ENCODE results near the gene CHFR.
"Not testable (repeated sequence)": the region's sequence is repeated elsewhere in the genome, so short reads cannot be mapped to it uniquely, and the experiment has no call there.

Gene CHFR, protein sequence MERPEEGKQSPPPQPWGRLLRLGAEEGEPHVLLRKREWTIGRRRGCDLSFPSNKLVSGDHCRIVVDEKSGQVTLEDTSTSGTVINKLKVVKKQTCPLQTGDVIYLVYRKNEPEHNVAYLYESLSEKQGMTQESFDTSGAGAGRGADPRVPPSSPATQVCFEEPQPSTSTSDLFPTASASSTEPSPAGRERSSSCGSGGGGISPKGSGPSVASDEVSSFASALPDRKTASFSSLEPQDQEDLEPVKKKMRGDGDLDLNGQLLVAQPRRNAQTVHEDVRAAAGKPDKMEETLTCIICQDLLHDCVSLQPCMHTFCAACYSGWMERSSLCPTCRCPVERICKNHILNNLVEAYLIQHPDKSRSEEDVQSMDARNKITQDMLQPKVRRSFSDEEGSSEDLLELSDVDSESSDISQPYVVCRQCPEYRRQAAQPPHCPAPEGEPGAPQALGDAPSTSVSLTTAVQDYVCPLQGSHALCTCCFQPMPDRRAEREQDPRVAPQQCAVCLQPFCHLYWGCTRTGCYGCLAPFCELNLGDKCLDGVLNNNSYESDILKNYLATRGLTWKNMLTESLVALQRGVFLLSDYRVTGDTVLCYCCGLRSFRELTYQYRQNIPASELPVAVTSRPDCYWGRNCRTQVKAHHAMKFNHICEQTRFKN

DNA sequence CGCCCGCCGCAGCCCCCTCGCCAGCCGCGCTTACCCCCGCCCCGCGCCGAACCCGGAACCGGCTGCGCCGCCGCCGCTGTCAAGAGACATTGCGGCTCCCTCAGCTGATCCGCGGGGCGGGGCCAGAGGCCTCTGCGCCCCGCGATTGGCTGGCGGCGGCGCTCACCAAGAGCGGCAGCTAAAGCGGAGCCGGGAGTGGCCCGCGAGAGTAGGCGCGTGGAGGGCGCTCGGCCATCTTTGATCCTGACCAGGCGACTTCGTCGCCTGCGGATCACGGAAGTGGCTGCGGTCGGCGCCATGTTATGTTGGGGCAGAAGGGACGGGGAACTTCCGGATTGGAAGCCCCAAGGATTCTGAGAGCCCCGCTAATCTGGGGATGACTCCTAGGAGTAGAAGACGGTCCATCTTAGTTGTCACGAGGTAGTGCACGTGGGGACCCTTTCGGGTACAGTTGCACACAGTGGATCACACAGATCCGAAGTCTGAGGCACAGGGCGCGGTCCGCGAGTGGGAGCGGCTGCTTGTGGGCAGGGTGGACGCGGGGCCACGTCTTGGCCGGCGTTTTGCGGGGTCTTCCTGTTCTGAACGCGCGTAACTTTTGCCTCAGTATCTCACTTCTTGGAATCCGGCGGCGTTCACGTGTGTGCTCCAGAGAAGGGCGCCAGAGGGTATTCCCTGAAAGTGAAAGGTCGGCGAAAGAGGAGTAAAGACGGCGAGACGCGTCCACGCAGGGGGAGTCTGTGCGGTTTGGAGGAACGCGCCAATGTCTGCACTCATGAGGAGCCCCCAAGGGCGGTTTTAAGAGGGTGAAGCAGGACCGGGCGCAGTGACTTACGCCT, at the start of gene CHFR:
Gene CHFR (minus strand): TSS at position 93 of the 839 bp plus-strand sequence. CDS start 277 bp downstream, outside the sequence.
- peak within 1 kb of the TSS; percentile 100 for H3K27ac Mint-ChIP-seq
- H3K27me3 Mint-ChIP-seq, result peaks cover 0 to 7% of the 10 kb centered on the region in 2 donors
- peak; percentile 96 for DNase-seq
- H3K4me3 Mint-ChIP-seq, result peak within 1 kb of the TSS; percentile 98 to 100
- H3K9me3 Mint-ChIP-seq, result peaks cover 6 to 11% of the 10 kb centered on the region in 2 donors
- peaks cover 32 to 46% of the 10 kb centered on the region in 2 donors for H3K36me3 Mint-ChIP-seq
- H3K4me1 Mint-ChIP-seq, result peaks cover 15 to 19% of the 10 kb centered on the region in 2 donors
- ATAC-seq (replicated peaks), result peak; percentile 97 to 98

DNA sequence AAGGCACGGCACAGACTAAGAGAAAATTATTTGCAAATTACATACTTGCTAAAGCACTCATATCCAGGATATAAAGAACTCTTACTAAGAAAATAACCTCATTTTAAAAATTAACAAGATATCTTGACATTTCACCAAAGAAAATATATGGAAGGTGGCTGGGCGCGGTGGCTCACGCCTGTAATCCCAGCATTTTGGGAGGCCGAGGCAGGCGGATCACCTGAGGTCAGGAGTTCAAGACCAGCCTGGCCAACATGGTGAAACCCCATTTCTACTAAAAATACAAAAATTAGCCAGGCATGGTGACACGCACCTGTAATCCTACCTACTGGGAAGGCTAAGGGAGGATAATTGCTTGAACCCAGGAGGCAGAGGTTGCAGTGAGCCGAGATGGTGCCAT, 49.5 kb upstream of the CHFR start:
- not testable (repeated sequence) for H3K27ac Mint-ChIP-seq; ATAC-seq (replicated peaks); H3K4me1 Mint-ChIP-seq; H3K4me3 Mint-ChIP-seq; H3K27me3 Mint-ChIP-seq; DNase-seq
- peaks cover 20 to 29% of the 10 kb centered on the region in 2 donors for H3K9me3 Mint-ChIP-seq
- peaks cover 52 to 67% of the 10 kb centered on the region in 2 donors for H3K36me3 Mint-ChIP-seq

DNA sequence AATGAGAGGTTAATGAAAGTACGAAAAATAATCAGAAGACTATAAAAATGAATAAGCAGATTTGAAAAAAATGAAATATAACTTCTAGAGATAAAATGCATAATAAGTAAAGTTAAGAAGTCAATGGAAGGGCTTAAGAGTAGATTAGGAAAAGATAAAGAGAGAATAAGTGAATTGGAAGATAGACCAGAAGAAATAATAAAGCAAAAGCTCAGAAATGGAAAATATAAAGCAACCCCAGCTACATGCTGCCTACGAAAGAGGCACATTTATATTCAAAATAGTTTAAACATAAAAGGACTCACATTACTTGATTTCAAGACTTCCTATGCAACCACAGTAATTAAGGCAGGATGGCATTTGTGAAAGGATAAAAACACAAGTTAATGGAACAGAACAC, 48.8 kb upstream of the CHFR start:
- ATAC-seq (replicated peaks) (no peak), DNase-seq (no peak)
- no peaks in the 10 kb centered on the region for H3K27me3 Mint-ChIP-seq
- peaks cover 51 to 67% of the 10 kb centered on the region in 2 donors for H3K36me3 Mint-ChIP-seq
- H3K27ac Mint-ChIP-seq, result no peak overlapping the region
- H3K9me3 Mint-ChIP-seq, result peaks cover 22 to 29% of the 10 kb centered on the region in 2 donors
- no peak overlapping the region for H3K4me3 Mint-ChIP-seq
- no peaks in the 10 kb centered on the region for H3K4me1 Mint-ChIP-seq

DNA sequence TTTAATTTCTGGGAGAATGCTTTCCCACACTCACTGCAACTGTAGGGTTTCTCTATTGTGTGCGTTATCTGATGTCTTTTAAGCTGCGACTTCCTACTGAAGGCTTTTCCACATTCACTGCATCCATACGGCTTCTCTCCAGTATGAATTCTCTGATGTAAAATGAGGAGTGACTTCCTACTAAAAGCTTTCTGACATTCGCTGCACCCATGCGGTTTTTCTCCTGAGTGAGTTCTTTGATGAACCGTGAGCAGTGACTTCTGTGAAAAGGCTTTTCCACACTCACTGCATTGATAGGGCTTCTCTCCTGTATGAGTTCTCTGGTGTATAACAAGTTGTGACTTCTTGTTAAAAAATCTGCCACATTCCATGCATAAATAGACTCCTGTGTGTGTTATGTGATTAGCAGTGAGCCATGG, 39.0 kb upstream of the CHFR start:
- H3K4me1 Mint-ChIP-seq, result no peaks in the 10 kb centered on the region
- H3K27ac Mint-ChIP-seq, result peak overlapping the region; percentile 5
- DNase-seq, result no peak
- no peaks in the 10 kb centered on the region for H3K27me3 Mint-ChIP-seq
- peaks cover 47 to 64% of the 10 kb centered on the region in 2 donors for H3K9me3 Mint-ChIP-seq
- H3K36me3 Mint-ChIP-seq, result peaks cover 59 to 83% of the 10 kb centered on the region in 2 donors
- no peak overlapping the region for H3K4me3 Mint-ChIP-seq
- ATAC-seq (replicated peaks), result no peak

DNA sequence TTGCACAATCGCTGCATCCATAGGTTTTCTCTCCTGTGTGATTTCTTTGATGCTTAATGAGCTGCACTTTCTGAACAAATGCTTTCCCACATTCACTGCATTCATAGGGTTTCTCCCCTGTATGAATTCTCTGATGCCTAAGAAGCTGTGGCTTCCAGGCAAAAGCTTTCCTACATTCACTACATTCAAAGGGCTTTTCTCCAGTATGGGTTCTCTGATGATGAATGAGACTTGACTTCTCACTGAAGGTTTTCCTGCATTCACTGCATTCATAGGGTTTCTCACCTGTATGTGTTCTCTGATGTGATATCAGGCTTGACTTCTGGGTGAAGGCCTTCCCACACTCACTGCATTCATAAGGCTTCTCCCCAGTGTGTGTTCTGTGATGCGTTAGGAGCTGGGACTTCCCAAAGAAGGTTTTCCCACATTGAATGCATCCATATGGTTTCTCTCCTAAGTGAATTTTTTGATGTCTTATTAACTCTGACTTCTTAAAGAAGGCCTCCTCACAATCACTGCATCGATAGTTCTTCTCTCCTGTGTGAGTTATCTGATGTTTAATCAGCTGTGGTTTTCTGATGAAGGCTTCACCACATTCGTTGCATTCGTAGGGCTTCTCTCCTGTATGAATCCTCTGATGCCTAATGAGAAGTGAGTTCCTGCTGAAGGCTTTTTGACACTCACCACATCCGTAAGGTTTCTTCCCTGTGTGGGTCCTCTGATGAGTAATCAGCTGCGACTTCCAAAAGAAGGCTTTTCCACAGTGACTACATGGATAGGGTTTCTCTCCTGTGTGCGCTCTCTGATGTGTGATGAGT, 38.4 kb upstream of the CHFR start:
- Mint-ChIP-seq H3K27ac (peak overlapping the region; percentile 14), H3K9me3 (peaks cover 43 to 61% of the 10 kb centered on the region in 2 donors), H3K27me3 (no peaks in the 10 kb centered on the region), H3K4me1 (no peaks in the 10 kb centered on the region), H3K4me3 (no peak overlapping the region), H3K36me3 (peaks cover 59 to 82% of the 10 kb centered on the region in 2 donors)
- no peak for ATAC-seq (replicated peaks)
- DNase-seq, result no peak

DNA sequence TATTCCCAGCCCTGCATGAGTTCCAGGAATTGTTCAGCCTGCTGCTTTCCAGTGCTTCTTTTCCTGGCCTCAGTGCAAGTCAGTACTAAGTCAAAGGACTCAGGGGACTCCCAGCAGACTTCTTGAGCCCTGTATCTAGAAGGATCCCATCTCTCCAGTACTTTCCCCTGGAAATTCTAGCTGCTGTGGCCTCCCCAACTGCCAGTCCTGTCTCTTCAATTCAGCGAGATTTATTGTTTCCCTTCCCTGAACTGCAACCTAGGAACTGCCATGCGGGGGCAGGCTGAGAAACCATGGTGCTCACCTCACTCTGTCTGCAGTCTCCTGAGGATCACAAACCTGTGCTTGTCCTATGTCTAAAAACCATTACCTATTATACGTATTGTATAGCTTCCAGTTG, 37.0 kb upstream of the CHFR start:
- ATAC-seq (replicated peaks) (no peak), DNase-seq (no peak)
- Mint-ChIP-seq H3K36me3 (peaks cover 54 to 69% of the 10 kb centered on the region in 2 donors), H3K9me3 (peaks cover 37 to 53% of the 10 kb centered on the region in 2 donors), H3K4me3 (no peak overlapping the region), H3K4me1 (no peaks in the 10 kb centered on the region), H3K27ac (no peak overlapping the region), H3K27me3 (no peaks in the 10 kb centered on the region)

DNA sequence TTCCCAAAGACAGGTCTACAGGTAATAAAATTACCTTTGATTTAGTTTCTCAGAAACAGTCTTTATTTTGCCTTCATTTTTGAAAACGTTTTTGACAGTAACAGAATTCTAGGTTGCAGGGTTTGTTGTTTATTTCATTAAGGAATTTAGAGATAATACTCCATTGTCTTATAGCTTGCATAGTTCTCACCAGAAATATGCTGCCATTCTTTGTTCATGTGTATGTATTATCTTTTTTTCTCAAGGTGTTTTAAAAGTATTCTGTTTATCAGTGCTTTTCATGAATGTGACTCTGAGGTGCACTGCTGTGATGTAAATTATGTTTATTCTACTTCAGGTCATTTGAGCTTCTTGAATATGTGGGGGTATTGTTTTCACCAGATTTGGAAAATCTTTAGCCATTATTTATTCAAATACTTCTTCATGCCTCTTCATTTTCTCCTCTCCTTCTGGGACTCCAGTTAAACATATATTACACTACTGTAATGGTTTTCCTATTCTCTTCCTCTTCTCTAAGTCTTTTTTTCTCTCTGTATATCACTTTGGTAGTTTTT, 36.0 kb upstream of the CHFR start:
- Mint-ChIP-seq H3K36me3 (peaks cover 45 to 61% of the 10 kb centered on the region in 2 donors), H3K4me3 (no peak overlapping the region), H3K27me3 (no peaks in the 10 kb centered on the region), H3K4me1 (no peaks in the 10 kb centered on the region), H3K27ac (no peak overlapping the region), H3K9me3 (peaks cover 34 to 49% of the 10 kb centered on the region in 2 donors)
- ATAC-seq (replicated peaks), result no peak
- DNase-seq, result no peak

DNA sequence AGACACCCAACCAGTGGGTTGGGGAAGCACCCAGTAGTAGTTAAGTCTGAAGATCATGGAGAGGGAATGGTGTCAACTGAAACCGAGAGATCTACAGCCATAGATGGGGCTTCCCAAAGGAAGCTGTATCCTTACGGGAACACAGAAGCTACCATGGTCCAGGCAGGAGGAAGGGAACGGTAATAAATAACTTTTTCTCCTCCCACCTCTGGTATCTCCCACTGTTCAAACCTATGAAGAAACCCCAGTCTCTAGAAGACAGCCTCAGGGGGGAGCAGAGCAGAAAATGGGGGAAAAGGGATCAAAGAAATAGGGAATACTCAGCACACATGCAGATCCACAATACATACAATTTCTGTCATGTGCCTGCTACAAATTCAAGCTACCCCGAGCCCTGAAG, 35.3 kb upstream of the CHFR start:
- no peak for DNase-seq
- Mint-ChIP-seq H3K4me1 (no peaks in the 10 kb centered on the region), H3K4me3 (no peak overlapping the region), H3K27ac (no peak overlapping the region), H3K36me3 (peaks cover 48 to 68% of the 10 kb centered on the region in 2 donors), H3K27me3 (no peaks in the 10 kb centered on the region), H3K9me3 (peaks cover 37 to 56% of the 10 kb centered on the region in 2 donors)
- no peak for ATAC-seq (replicated peaks)

DNA sequence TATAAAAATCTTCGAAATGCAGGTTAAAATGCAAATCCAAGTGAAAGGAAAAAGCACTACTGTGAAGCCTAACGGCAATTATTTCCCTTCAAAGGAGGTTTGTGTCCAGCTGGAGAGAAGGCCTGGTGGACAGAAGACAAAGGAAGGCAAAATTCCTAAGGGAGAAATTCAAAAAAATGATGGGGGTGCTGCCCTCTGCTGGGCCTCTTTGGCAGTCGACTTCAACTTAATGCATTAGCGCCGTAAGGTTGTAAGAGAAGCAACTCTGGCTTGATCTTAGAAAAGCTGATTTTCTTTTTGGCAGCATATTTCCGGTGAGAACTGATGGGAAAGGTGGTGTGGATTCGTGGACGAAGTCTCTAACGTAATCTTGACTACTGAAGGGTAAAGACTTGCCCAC, 34.3 kb upstream of the CHFR start:
- H3K27ac Mint-ChIP-seq, result no peak overlapping the region
- no peaks in the 10 kb centered on the region for H3K27me3 Mint-ChIP-seq
- H3K9me3 Mint-ChIP-seq, result peaks cover 36 to 53% of the 10 kb centered on the region in 2 donors
- H3K36me3 Mint-ChIP-seq, result peaks cover 44 to 64% of the 10 kb centered on the region in 2 donors
- ATAC-seq (replicated peaks) (no peak), DNase-seq (no peak)
- no peak overlapping the region for H3K4me3 Mint-ChIP-seq
- H3K4me1 Mint-ChIP-seq, result no peaks in the 10 kb centered on the region

DNA sequence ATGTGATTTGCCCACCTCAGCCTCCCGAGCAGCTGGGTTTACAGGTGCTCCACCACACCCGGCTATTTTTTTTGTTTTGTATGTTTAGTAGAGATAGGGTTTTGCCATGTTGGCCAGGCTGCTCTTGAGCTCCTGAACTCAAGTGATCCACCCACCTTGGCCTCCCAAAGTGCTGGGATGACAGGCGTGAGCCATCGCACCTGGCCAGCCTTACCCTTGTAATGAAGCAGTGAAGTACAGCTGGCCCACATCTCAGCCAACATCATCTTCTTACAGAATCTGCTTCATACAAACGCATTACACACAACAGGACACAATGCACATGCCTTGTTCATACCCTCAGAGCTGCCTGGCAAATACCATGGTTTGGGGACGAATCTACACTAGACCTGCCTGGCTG, 31.3 kb upstream of the CHFR start:
- H3K36me3 Mint-ChIP-seq, result peaks cover 33 to 55% of the 10 kb centered on the region in 2 donors
- H3K4me3 Mint-ChIP-seq, result no peak overlapping the region
- peaks cover 26 to 41% of the 10 kb centered on the region in 2 donors for H3K9me3 Mint-ChIP-seq
- no peak for DNase-seq
- ATAC-seq (replicated peaks), result no peak
- no peaks in the 10 kb centered on the region for H3K4me1 Mint-ChIP-seq
- H3K27me3 Mint-ChIP-seq, result no peaks in the 10 kb centered on the region
- no peak overlapping the region for H3K27ac Mint-ChIP-seq

DNA sequence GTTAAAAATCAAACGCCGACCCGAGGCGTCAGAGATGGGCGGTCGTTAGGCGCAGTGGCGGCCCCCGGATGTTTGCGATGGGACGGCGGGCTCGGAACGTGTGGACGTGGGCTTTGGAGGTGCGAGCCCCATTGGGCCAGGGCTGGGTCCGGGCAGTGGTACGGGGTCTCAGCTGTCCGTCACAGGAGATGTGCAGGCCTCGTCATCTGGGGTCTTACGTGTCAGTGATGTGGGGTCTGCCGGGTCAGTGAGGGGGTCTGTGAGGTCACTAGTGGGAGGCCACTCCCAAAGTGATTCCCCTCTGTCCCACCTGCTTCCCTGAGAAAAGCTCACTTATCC, 21.6 kb upstream of the CHFR start:
- ATAC-seq (replicated peaks) (no peak), DNase-seq (no peak)
- Mint-ChIP-seq H3K36me3 (peaks cover 17 to 24% of the 10 kb centered on the region in 2 donors), H3K9me3 (peaks cover 15 to 18% of the 10 kb centered on the region in 2 donors), H3K27ac (peak overlapping the region; percentile 91), H3K4me3 (peak overlapping the region; percentile 86 to 92), H3K4me1 (peaks cover 3 to 16% of the 10 kb centered on the region in 2 donors), H3K27me3 (peaks cover 11 to 25% of the 10 kb centered on the region in 2 donors)

DNA sequence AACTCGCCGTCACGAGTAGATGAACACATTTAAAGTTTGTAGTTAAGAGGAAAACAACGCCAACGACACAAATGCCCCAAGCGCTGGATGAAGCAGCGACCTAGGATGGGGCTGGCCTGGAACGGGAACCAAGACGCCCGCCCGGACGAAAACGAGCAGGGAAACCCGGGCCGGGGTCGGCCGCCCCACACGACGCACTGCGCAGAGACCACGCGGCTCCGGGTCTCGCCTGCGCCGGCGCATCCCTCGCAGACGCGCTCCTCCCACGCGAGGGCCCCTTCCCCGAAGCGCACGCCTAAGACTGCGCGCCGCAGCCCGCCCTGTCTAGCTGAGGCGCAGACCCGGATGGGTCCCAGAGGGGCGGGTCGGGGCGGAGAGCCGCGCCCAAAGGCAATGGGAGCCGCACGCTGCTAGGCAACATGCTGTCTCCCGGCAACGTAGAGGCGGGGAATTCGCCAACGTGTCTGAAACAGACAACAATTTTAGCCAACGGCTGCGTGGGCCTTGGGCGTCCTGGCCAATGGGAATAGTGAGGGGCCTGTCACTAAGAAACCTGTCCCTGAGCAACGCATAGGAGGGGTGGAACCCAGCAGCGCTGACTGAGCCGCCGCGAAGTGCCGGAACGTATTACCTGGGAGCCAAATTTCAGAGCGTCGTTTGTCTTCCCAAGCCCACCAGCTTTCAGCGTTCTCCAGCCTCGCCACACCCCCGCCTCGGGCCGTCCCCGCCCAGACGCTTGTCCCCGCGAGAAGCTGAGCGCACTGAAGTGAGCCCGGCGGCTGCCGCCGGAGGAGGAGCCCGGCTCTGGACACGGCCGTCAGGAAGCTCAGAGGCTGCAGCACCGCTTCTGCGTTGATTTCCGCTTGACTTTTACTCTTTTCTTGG, 21.0 kb upstream of the CHFR start:
- Mint-ChIP-seq H3K4me3 (peak overlapping the region; percentile 86 to 92), H3K36me3 (peaks cover 13 to 20% of the 10 kb centered on the region in 2 donors), H3K27me3 (peaks cover 11 to 25% of the 10 kb centered on the region in 2 donors), H3K9me3 (peaks cover 9 to 12% of the 10 kb centered on the region in 2 donors), H3K4me1 (peaks cover 3 to 16% of the 10 kb centered on the region in 2 donors), H3K27ac (peak overlapping the region; percentile 91)
- DNase-seq (peak; percentile 97), ATAC-seq (replicated peaks) (peak; percentile 92)

All from stimulated activated naive B cell treated with anti-CD40 and anti-IgM and Interleukin-4, amounts not matched to agents 10 μg/mL and 1 μg/mL and 100 μg/mL, for 72 hours (primary cell).